Upper lobe of left lung (tissue), 6 donors: ENCODE data around the gene DDX10. TPM values are rescaled to one million over a fixed set of nuclear protein-coding genes. Genes with fewer than 3 reads are reported as not detected.

Source experiments
- ATAC-seq, 2 donors: fragments of 200-7000 bp; cut with Tn5 transposase; one replicate each; pipeline ENCODE4 v1.9.1; 2022; ENCODE audit warnings: mild to moderate bottlenecking in 2 of 2, moderate library complexity in 2 of 2; ENCODE audit not compliant: low FRiP score in 2 of 2
- DNase-seq, 2 donors: peaks; one replicate each; pipeline ENCODE4 v3.0.0-alpha.2; 2019 to 2020
- H3K27ac ChIP-seq, 4 donors: fragments of 200-600 bp; sonication (generic); one replicate each; pipeline ENCODE4 v1.5.1; 2016 to 2019
- H3K27me3 ChIP-seq, 4 donors: fragments of 200-600 bp; sonication (generic); one replicate each; pipeline ENCODE4 v1.5.1; 2017 to 2019
- H3K36me3 ChIP-seq, 4 donors: fragments of 200-600 bp; sonication (generic); one replicate each; pipeline ENCODE4 v1.5.1; 2016 to 2019
- H3K4me1 ChIP-seq, 4 donors: fragments of 200-600 bp; sonication (generic); one replicate each; pipeline ENCODE4 v1.5.1; 2018 to 2019
- H3K4me3 ChIP-seq, 4 donors: fragments of 200-600 bp; sonication (generic); one replicate each; pipeline ENCODE4 v1.5.1; 2017 to 2019; ENCODE audit warnings: mild to moderate bottlenecking in 2 of 4, moderate library complexity in 1 of 4
- H3K9me3 ChIP-seq, 4 donors: fragments of 200-600 bp; sonication (generic); one replicate each; pipeline ENCODE4 v1.5.1; 2018 to 2019
- CTCF ChIP-seq, 6 experiments: fragments of 450-650 bp in 4 of 6; fragments of 200-600 bp in 2 of 6; sonication (generic) in 2 of 6; IDR thresholded peaks; one replicate each; pipeline ENCODE4 v1.5.1; 2016 to 2019; ENCODE audit warnings: antibody characterized with exemption in 6 of 6
- EP300 ChIP-seq, 4 donors: sonication (generic); formaldehyde crosslinking; IDR thresholded peaks; one replicate each; pipeline ENCODE4 v1.5.1; 2017; ENCODE audit warnings: antibody characterized with exemption in 4 of 4, control low read depth in 2 of 4
- POLR2A ChIP-seq, 4 donors: fragments of 450-650 bp; IDR thresholded peaks; one replicate each; pipeline ENCODE4 v1.5.1; 2016 to 2017; ENCODE audit warnings: antibody characterized with exemption in 4 of 4, mild to moderate bottlenecking in 2 of 4
- POLR2AphosphoS5 ChIP-seq, 2 donors: sonication (generic); formaldehyde crosslinking; IDR thresholded peaks; one replicate each; pipeline ENCODE4 v1.5.1; 2017; ENCODE audit warnings: antibody characterized with exemption in 2 of 2
- WGBS, 2 donors: methylation state at CpG; one replicate each; pipeline ENCODE4 v1.1.5; 2017 to 2018; 5-methylcytosine and 5-hydroxymethylcytosine counted together
- total RNA-seq, 6 donors: library from RNA; depleted of rRNA in 4 of 6; stranded (reverse); fragments of >200 nt in 4 of 6; gene quantifications; one replicate each; pipeline versions ENCODE4 v1.1.0 to v1.2.1, GENCODE V29; 2016 to 2021
- donor health status: DM: no; HTN: no; CAD: no; lungs with moderate emphysema.
- donor health status: DM: no; HTN: yes; CAD: no; lungs with severe emphysema.

Gene DDX10
- total RNA-seq, 6 donors from 2014 or later, result 9.0 to 25.2 (median 17.4) TPM

- H3K4me3 ChIP-seq, result no peak overlapping the region
- no peaks in the 10 kb centered on the region for H3K27me3 ChIP-seq
- no peak for ATAC-seq
- no peaks in the 10 kb centered on the region for H3K36me3 ChIP-seq
- no peaks in the 10 kb centered on the region for H3K9me3 ChIP-seq
- peaks cover 0 to 3% (median 0%) of the 10 kb centered on the region in 4 donors for H3K4me1 ChIP-seq
- DNase-seq, result no peak
- WGBS, 2 donors, result 92 to 95% methylated on average over 2 of the region's 2 CpGs
- TF ChIP-seq EP300 (IDR thresholded peaks at IDR 0.05) (no peak), CTCF (IDR thresholded peaks at IDR 0.05) (no peak), POLR2AphosphoS5 (IDR thresholded peaks at IDR 0.05) (no peak), POLR2A (IDR thresholded peaks at IDR 0.05) (no peak)
- no peak overlapping the region for H3K27ac ChIP-seq
Measured at GRCh38 chr11:108914211-108914610, 249.3 kb downstream of the DDX10 start.

- no peak overlapping the region for H3K27ac ChIP-seq
- H3K36me3 ChIP-seq, result no peaks in the 10 kb centered on the region
- ATAC-seq, result no peak
- H3K9me3 ChIP-seq, result no peaks in the 10 kb centered on the region
- H3K4me3 ChIP-seq, result no peak overlapping the region
- TF ChIP-seq EP300 (IDR thresholded peaks at IDR 0.05), result no peak
- no peak for TF ChIP-seq CTCF (IDR thresholded peaks at IDR 0.05)
- TF ChIP-seq POLR2AphosphoS5 (IDR thresholded peaks at IDR 0.05), result no peak
- no peak for TF ChIP-seq POLR2A (IDR thresholded peaks at IDR 0.05)
- no peak for DNase-seq
- peaks cover 0 to 3% (median 0%) of the 10 kb centered on the region in 4 donors for H3K4me1 ChIP-seq
- no peaks in the 10 kb centered on the region for H3K27me3 ChIP-seq
Measured at GRCh38 chr11:108914981-108915380, 250.1 kb downstream of the DDX10 start.

GRCh38 chr11:108915666-108916065 is 250.8 kb downstream of the DDX10 start:
- WGBS, 2 donors, result 76 to 82% methylated on average over 2 of the region's 2 CpGs
- TF ChIP-seq POLR2AphosphoS5 (IDR thresholded peaks at IDR 0.05) (no peak), POLR2A (IDR thresholded peaks at IDR 0.05) (no peak), EP300 (IDR thresholded peaks at IDR 0.05) (no peak), CTCF (IDR thresholded peaks at IDR 0.05) (no peak)
- Histone ChIP-seq H3K4me3 (no peak overlapping the region), H3K9me3 (no peaks in the 10 kb centered on the region), H3K27me3 (no peaks in the 10 kb centered on the region), H3K36me3 (no peaks in the 10 kb centered on the region), H3K27ac (no peak overlapping the region), H3K4me1 (peaks cover 0 to 3% (median 0%) of the 10 kb centered on the region in 4 donors)
- ATAC-seq (no peak), DNase-seq (no peak)

GRCh38 chr11:108916290-108916689 is 251.4 kb downstream of the DDX10 start:
- WGBS, 2 donors, result 86 to 87% methylated on average over 1 of the region's 1 CpG
- ATAC-seq, result no peak

More at GRCh38 chr11:108916290-108916689, 251.4 kb downstream of the DDX10 start:
- Histone ChIP-seq H3K4me3 (no peak overlapping the region), H3K27ac (no peak overlapping the region), H3K9me3 (no peaks in the 10 kb centered on the region), H3K36me3 (no peaks in the 10 kb centered on the region), H3K27me3 (no peaks in the 10 kb centered on the region), H3K4me1 (peaks cover 0 to 3% (median 0%) of the 10 kb centered on the region in 4 donors)
- TF ChIP-seq CTCF (IDR thresholded peaks at IDR 0.05) (no peak), POLR2AphosphoS5 (IDR thresholded peaks at IDR 0.05) (no peak), EP300 (IDR thresholded peaks at IDR 0.05) (no peak), POLR2A (IDR thresholded peaks at IDR 0.05) (no peak)
- DNase-seq, result no peak
